ENCODE data around the gene CABP2.
A peak's percentile ranks its signal among the peaks of the same experiment; 100 is the strongest.

- no peak for TF ChIP-seq CHD2 (IDR thresholded peaks at IDR 0.05; ENCODE audit: low read length, partially characterized antibody)
- no peak for TF ChIP-seq EP300 (IDR thresholded peaks at IDR 0.05; ENCODE audit: borderline replicate concordance in 1 of 2, low read depth in 1 of 2, low read length in 1 of 2)
- no peak for TF ChIP-seq RAD21 (IDR thresholded peaks at IDR 0.05; ENCODE audit: low read length)
- 0 out of 2 replicates have a peak, but pooled peaks have one; percentile 22 for TF ChIP-seq RFX5 (IDR thresholded peaks at IDR 0.05; ENCODE audit: low read length)
These were observed 40.1 kb downstream of the CABP2 start, which contains the start of gene AIP for GRCh38 chr11:67482827-67483798.
